Chondrocyte (in vitro differentiated cells): ENCODE measurements around the gene KLF5. TPM values are rescaled to one million over a fixed set of nuclear protein-coding genes. Genes with fewer than 3 reads are reported as not detected.

Experiments
- DNase-seq: peaks from one replicate; pipeline ENCODE4 v3.0.0; 2021; ENCODE audit warnings: mixed read lengths, low spot score
- H3K27ac Mint-ChIP-seq: one replicate; pipeline ENCODE4 v1.8.0; 2021; ENCODE audit warnings: mild to moderate bottlenecking, moderate library complexity, mixed read lengths; ENCODE audit not compliant: unreplicated experiment
- H3K27me3 Mint-ChIP-seq: 2 replicates; pipeline ENCODE4 v1.8.0; 2021; ENCODE audit warnings: low read depth, mixed read lengths
- H3K36me3 Mint-ChIP-seq: 2 replicates; pipeline ENCODE4 v1.8.0; 2021; ENCODE audit warnings: low read depth, mixed read lengths
- H3K4me1 Mint-ChIP-seq: 2 replicates; pipeline ENCODE4 v1.8.0; 2021; ENCODE audit warnings: low read depth, mild to moderate bottlenecking, mixed read lengths
- H3K4me3 Mint-ChIP-seq: one replicate; pipeline ENCODE4 v1.8.0; 2021; ENCODE audit warnings: mild to moderate bottlenecking, moderate library complexity, mixed read lengths; ENCODE audit not compliant: unreplicated experiment
- H3K9me3 Mint-ChIP-seq: 2 replicates; pipeline ENCODE4 v1.8.0; 2021; ENCODE audit warnings: low read depth, mixed read lengths
- long read RNA-seq: library from polyadenylated mRNA; stranded (forward); transcript quantifications from one replicate; pipeline ENCODE4 v2.0.0, GENCODE V29; 2021
- total RNA-seq: library from RNA; stranded (reverse); gene quantifications from 3 replicates; pipeline ENCODE4 v1.2.1, GENCODE V29; 2021
- TF ChIP-seq, protein P1 (sequence below): fragments of 200-600 bp; sonication (generic); IDR thresholded peaks from 2 replicates; pipeline ENCODE4 v1.5.0; 2021; ENCODE audit warnings: antibody characterized with exemption, mild to moderate bottlenecking, moderate library complexity

The KLF5 gene
- 7.0 to 8.4 TPM (median 7.9 TPM) in 3 replicates for total RNA-seq
- long read RNA-seq, transcript KLF5-201 (4 exons, 3,566 nt) = major isoform, 6 of 8 reads
- long read RNA-seq, partial matches to known transcripts = 0 of 8 reads
- long read RNA-seq, other reads (novel, unspliced or antisense) = 2 of 8 reads

DNA sequence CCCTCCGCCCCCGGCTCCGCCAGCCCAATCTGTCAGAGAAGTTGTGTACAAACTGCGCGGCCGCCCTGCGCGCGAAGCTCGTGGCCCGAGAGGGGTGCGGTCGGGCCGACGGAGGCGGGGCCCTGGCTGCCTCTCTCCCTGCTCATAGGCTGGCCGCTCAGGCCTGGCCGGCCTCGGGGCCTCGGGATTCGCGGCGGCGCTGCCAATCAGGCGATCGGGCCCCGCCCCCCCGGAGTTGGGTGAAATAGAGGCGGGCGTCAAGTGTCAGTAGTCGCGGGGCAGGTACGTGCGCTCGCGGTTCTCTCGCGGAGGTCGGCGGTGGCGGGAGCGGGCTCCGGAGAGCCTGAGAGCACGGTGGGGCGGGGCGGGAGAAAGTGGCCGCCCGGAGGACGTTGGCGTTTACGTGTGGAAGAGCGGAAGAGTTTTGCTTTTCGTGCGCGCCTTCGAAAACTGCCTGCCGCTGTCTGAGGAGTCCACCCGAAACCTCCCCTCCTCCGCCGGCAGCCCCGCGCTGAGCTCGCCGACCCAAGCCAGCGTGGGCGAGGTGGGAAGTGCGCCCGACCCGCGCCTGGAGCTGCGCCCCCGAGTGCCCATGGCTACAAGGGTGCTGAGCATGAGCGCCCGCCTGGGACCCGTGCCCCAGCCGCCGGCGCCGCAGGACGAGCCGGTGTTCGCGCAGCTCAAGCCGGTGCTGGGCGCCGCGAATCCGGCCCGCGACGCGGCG lies at the start of gene KLF5:
KLF5 (plus strand) TSS at position 270 of the 724 bp plus-strand sequence; CDS start at position 593, 323 bp downstream.
- TF ChIP-seq, protein P1, sequence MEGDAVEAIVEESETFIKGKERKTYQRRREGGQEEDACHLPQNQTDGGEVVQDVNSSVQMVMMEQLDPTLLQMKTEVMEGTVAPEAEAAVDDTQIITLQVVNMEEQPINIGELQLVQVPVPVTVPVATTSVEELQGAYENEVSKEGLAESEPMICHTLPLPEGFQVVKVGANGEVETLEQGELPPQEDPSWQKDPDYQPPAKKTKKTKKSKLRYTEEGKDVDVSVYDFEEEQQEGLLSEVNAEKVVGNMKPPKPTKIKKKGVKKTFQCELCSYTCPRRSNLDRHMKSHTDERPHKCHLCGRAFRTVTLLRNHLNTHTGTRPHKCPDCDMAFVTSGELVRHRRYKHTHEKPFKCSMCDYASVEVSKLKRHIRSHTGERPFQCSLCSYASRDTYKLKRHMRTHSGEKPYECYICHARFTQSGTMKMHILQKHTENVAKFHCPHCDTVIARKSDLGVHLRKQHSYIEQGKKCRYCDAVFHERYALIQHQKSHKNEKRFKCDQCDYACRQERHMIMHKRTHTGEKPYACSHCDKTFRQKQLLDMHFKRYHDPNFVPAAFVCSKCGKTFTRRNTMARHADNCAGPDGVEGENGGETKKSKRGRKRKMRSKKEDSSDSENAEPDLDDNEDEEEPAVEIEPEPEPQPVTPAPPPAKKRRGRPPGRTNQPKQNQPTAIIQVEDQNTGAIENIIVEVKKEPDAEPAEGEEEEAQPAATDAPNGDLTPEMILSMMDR = no peak
- peak within 1 kb of the TSS; percentile 94 for H3K4me3 Mint-ChIP-seq
- no peaks in the 10 kb centered on the region for H3K9me3 Mint-ChIP-seq
- DNase-seq = peak; percentile 99
- no peaks in the 10 kb centered on the region for H3K27me3 Mint-ChIP-seq
- H3K27ac Mint-ChIP-seq = peak within 1 kb of the TSS; percentile 83
- H3K36me3 Mint-ChIP-seq = peaks cover 8% of the 10 kb centered on the region
- H3K4me1 Mint-ChIP-seq = peaks cover 45% of the 10 kb centered on the region

DNA sequence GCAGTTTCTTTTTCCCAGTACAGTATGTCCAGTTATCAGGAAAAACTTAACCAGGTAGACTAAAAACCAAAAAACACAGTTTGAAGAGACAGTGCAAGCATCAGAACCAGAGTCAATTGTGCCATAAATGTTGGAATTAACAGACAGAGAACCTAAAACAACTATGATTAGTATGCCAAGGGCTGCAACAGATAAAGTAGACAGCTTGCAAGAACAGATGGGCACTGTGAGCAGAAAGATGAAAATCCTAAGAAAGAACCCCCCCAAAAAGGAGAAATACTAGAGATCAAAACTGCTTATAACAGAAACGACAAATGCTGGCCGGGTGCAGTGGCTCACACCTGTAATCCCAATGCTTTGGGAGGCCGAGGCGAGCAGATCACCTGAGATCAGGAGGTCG lies 47.1 kb upstream of the KLF5 start:
- TF ChIP-seq, protein P1 = no peak
- Mint-ChIP-seq H3K4me3 (no peak overlapping the region), H3K36me3 (peaks cover 5% of the 10 kb centered on the region), H3K9me3 (no peaks in the 10 kb centered on the region), H3K27ac (no peak overlapping the region), H3K4me1 (no peaks in the 10 kb centered on the region), H3K27me3 (no peaks in the 10 kb centered on the region)
- no peak for DNase-seq

DNA sequence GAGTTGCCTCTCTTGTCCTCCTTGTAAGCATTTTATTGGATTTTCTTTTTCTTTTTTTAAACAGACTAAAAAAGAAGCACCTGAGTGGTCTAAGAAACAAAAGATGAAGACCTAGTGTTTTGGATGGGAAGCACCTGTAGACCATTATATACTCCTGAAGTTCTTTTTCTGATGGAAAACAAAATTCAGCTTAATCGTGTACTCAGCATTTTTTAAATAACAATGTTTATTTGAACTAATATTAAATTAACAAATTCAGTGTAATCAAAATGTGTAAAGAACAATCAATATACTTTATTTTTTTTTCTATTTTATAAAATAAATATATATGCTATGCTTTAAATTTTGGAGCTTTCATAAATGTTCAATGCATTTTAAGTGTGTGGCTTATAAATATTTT lies 43.0 kb upstream of the KLF5 start:
- Mint-ChIP-seq H3K9me3 (no peaks in the 10 kb centered on the region), H3K4me1 (peaks cover 10% of the 10 kb centered on the region), H3K27me3 (no peaks in the 10 kb centered on the region), H3K27ac (no peak overlapping the region), H3K36me3 (peaks cover 10% of the 10 kb centered on the region), H3K4me3 (no peak overlapping the region)
- DNase-seq = no peak
- TF ChIP-seq, protein P1 = no peak

- H3K4me3 Mint-ChIP-seq = no peak overlapping the region
- peaks cover 10% of the 10 kb centered on the region for H3K4me1 Mint-ChIP-seq
- H3K9me3 Mint-ChIP-seq = no peaks in the 10 kb centered on the region
- peak overlapping the region; percentile 18 for H3K27ac Mint-ChIP-seq
- TF ChIP-seq, protein P1 = no peak
- no peak for DNase-seq
- H3K36me3 Mint-ChIP-seq = peaks cover 5% of the 10 kb centered on the region
- no peaks in the 10 kb centered on the region for H3K27me3 Mint-ChIP-seq
These were observed 40.5 kb upstream of the KLF5 start for GRCh38 chr13:73018336-73018735.

DNA sequence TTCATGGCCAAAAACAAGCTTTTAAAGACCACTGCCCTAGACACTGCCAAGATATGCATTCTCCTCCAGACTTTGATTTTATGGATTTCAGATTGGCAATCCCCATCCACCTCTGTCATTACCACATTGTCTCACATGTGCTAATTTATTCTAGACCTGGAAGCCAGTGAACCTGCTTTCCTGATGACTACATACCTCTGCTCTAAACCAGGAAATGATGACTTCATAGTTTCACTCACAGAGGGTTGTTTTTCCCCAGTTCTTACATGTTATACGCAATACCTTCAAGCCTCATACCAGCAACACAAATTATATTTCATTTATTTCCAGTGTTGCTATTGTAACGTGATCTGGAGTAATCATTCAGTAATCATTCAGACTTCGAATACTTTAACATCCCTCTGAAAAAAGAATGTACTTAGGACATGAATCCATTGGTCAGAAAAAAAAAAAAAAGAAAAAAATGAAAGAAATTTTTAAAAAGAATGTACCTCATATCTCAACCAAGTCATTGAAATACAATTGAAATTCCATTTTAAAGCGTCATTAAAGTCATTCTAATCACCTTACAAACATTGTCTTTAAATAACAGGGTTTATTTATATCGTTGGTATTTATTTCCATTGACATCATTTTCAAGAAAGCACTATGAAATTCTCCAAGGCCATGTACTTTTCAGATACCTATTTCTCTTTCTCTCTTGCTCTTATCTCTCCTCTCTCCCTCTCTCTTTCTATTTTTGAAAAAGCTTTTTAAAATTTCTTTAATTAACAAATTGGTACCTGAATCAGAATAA lies 33.4 kb upstream of the KLF5 start:
- H3K4me1 Mint-ChIP-seq = peaks cover 3% of the 10 kb centered on the region
- H3K36me3 Mint-ChIP-seq = peaks cover 3% of the 10 kb centered on the region
- H3K27me3 Mint-ChIP-seq = no peaks in the 10 kb centered on the region
- DNase-seq = no peak
- TF ChIP-seq, protein P1 = no peak
- no peak overlapping the region for H3K27ac Mint-ChIP-seq
- no peaks in the 10 kb centered on the region for H3K9me3 Mint-ChIP-seq
- H3K4me3 Mint-ChIP-seq = no peak overlapping the region
